Activated CD4-positive, alpha-beta T cell treated with anti-CD3 and anti-CD28 coated beads, Interleukin-2, amount 10 ng/mL, durations not matched to agents 7 days and 5 days (primary cell): ENCODE measurements around the gene GID8. TPM values are rescaled to one million over a fixed set of nuclear protein-coding genes. Genes with fewer than 3 reads are reported as not detected.

Experiments
- CTCF ChIA-PET: fragments of 350-600 bp; sonication (Branson Sonifier 250); formaldehyde crosslinking; loops from one replicate; lab custom pipeline; 2021; ENCODE audit warnings: antibody characterized with exemption; lab: Charles Lee
- POLR2A ChIA-PET: fragments of 350-600 bp; sonication (Branson Sonifier 250); formaldehyde crosslinking; loops from one replicate; lab custom pipeline; 2021; ENCODE audit warnings: antibody characterized with exemption; lab: Charles Lee
- DNase-seq: peaks from one replicate; pipeline ENCODE4 v3.0.0-alpha.2; 2020
- H3K27ac Mint-ChIP-seq: one replicate; pipeline ENCODE4 v1.8.0; 2021; ENCODE audit warnings: mild to moderate bottlenecking, moderate library complexity, mixed read lengths
- H3K27me3 Mint-ChIP-seq: one replicate; pipeline ENCODE4 v1.8.0; 2021; ENCODE audit warnings: mixed read lengths
- H3K36me3 Mint-ChIP-seq: one replicate; pipeline ENCODE4 v1.8.0; 2021; ENCODE audit warnings: low read depth, mixed read lengths
- H3K4me1 Mint-ChIP-seq: one replicate; pipeline ENCODE4 v1.8.0; 2021; ENCODE audit warnings: mixed read lengths
- H3K4me3 Mint-ChIP-seq: one replicate; pipeline ENCODE4 v1.8.0; 2021; ENCODE audit warnings: mild to moderate bottlenecking, moderate library complexity, mixed read lengths
- H3K9me3 Mint-ChIP-seq: one replicate; pipeline ENCODE4 v1.8.0; 2021; ENCODE audit warnings: mixed read lengths
- total RNA-seq, 2 experiments: library from RNA; stranded (reverse); gene quantifications; one replicate each; pipeline ENCODE4 v1.2.3, GENCODE V29; 2021

The GID8 gene
- total RNA-seq, 2 experiments from 2014 or later = 32.5 to 35.1 TPM

DNA sequence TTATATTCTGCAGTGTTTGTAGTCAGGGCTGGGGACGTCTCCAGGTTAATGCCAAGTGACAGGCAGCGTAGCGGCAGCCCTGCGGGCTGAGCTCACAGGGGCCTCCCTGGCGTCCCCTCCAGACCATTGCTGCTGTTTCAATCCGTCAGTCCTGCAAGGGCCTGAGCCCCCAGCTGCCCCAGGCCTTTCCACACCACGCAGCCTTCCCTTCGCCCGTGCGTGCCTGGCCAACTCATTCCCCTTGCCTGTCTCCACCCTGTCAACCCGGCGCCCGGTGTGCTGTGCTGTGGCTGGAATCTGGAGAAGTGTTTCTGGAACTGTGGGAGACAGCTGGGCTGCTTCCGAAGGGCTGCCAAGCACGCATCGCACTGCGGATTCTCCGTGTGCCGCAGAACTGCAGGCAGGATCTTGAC lies 56.9 kb downstream of the GID8 start:
- peaks cover 9% of the 10 kb centered on the region for H3K4me1 Mint-ChIP-seq
- H3K4me3 Mint-ChIP-seq = no peak overlapping the region
- ChIA-PET POLR2A (no interaction called here), CTCF (interaction anchor here (1.9 kb wide), 1 partner anchor 23 kb away, joined by 7 read pairs; no protein-coding TSS in a partner anchor)
- H3K27ac Mint-ChIP-seq = no peak overlapping the region
- H3K27me3 Mint-ChIP-seq = peaks cover 18% of the 10 kb centered on the region
- DNase-seq = no peak
- no peaks in the 10 kb centered on the region for H3K36me3 Mint-ChIP-seq
- no peaks in the 10 kb centered on the region for H3K9me3 Mint-ChIP-seq

DNA sequence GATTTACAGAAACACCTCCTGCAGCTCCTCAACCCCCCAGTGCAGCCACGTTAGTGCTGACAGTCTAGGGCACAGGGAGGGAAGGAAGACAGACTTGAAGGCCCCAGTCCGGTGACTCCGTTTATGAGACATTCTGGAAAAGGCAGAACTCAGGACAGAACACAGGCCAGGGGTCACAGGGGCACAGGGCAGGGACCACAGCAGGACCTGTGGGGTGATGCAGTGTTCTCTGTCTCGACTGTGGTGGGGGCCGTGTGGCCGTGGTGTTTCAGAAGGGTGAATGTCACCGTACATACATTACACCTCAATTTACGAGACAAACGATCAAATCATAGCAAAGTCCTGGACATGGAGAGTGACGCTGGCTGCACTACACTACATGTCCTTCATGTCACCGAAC lies 57.5 kb downstream of the GID8 start:
- CTCF ChIA-PET = interaction anchor here (1.9 kb wide), 1 partner anchor 23 kb away, joined by 7 read pairs; no protein-coding TSS in a partner anchor
- Mint-ChIP-seq H3K27me3 (peaks cover 23% of the 10 kb centered on the region), H3K4me1 (peaks cover 9% of the 10 kb centered on the region), H3K4me3 (no peak overlapping the region), H3K9me3 (no peaks in the 10 kb centered on the region), H3K36me3 (no peaks in the 10 kb centered on the region), H3K27ac (no peak overlapping the region)
- POLR2A ChIA-PET = no interaction called here
- DNase-seq = no peak

DNA sequence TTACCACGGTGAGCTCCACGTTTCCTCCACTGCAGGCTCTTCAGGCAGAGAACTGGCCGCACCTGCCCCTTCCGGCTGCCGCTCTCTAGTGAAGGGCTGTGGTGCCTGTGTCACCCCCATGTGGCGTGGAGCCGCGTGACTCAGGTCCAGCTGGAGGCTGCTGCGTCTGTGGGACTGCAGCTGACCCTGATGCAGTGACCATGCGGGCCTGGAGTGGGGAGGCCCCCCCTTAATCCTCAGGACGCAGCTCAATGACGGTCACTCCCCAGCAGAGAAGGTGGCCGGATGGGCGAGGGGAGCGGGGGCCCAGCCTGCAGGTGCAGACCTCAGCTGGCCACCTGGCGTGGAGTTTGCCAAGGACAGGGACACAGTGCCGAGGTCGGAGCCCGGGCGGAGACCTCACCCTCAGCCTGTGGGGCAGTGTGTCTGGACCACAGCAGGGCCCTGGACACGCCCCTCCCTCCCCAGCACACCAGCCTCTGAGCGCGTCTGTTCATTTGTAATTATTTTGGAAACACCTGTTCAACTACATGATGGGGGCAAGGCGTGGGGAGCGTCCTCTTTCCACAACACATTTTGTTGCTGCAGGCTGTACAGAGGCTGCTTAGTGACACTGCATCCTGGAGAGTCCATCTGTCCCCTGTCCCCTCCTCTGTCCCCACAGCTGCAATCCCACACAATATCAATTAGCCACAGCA lies 58.1 kb downstream of the GID8 start:
- ChIA-PET POLR2A (no interaction called here), CTCF (interaction anchor here (0.8 kb wide), 1 partner anchor 57 kb away, joined by 3 read pairs; no protein-coding TSS in a partner anchor)
- Mint-ChIP-seq H3K4me3 (no peak overlapping the region), H3K27ac (no peak overlapping the region), H3K27me3 (peaks cover 28% of the 10 kb centered on the region), H3K36me3 (no peaks in the 10 kb centered on the region), H3K9me3 (no peaks in the 10 kb centered on the region), H3K4me1 (peaks cover 9% of the 10 kb centered on the region)
- DNase-seq = no peak

DNA sequence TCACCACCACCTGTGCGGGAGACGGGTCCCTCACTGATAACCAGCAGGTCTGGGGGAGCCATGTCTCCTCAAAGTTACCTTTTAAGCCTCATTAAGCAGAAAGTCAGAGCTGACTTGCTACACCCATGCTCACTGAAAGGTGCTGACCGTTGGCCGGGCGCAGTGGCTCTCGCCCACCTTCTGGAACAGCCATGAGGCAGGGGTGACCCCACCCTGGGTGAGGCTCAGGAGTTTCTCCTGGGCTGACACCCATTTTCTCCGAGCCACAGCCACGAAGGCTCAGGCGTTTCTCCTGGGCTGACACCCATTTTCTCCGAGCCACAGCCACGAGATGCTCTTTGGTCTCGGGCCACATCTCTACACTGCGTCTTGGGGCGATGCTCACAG lies 58.6 kb downstream of the GID8 start:
- H3K27ac Mint-ChIP-seq = no peak overlapping the region
- H3K4me3 Mint-ChIP-seq = no peak overlapping the region
- H3K36me3 Mint-ChIP-seq = no peaks in the 10 kb centered on the region
- peaks cover 9% of the 10 kb centered on the region for H3K4me1 Mint-ChIP-seq
- H3K9me3 Mint-ChIP-seq = no peaks in the 10 kb centered on the region
- DNase-seq = no peak
- peaks cover 32% of the 10 kb centered on the region for H3K27me3 Mint-ChIP-seq
- POLR2A ChIA-PET = no interaction called here
- CTCF ChIA-PET = interaction anchor here (0.8 kb wide), 1 partner anchor 58 kb away, joined by 3 read pairs; no protein-coding TSS in a partner anchor

DNA sequence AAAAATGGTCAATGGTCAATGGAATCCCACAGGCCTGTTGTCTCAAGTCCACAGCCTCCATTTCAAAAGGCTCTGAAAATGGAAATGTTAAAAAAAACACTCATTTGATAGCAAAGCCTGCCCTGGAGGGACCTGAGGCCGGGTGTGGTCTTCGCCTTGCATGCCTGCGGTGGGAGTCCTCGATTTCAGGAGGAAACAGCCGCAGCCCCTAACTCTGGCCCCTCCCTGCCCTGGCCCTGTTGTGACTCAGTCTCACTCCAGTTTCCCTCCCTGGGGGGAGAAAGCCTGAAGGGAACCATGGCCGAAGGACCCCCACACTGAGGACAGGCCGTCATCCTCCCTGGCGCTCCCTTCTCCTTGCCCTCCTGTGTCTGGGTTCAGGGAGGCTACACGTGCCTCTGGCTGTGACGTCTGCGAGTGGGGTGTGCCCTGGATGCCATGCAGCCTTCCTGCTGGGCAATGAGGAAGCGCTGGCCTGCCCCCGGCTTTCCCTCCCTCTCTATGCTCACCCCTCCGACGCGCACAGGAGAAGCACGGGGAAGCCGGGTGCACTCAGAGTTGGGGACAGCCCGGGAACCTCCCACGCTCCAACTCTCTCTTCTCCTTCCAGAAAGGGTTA lies 59.6 kb downstream of the GID8 start:
- CTCF ChIA-PET = no interaction called here
- POLR2A ChIA-PET = no interaction called here
- H3K27me3 Mint-ChIP-seq = peaks cover 35% of the 10 kb centered on the region
- H3K4me3 Mint-ChIP-seq = no peak overlapping the region
- no peaks in the 10 kb centered on the region for H3K36me3 Mint-ChIP-seq
- H3K27ac Mint-ChIP-seq = no peak overlapping the region
- H3K4me1 Mint-ChIP-seq = peaks cover 9% of the 10 kb centered on the region
- H3K9me3 Mint-ChIP-seq = no peaks in the 10 kb centered on the region
- no peak for DNase-seq

Other genes starting within 250 kb of the GID8 start
- 1 to 10 TPM in 1 of 2 experiments, under 1 TPM in 1; 0.94 to 1.5 TPM for gene NTSR1, start 229.3 kb upstream of the GID8 start, total RNA-seq
- gene MRGBP, start 141.7 kb upstream of the GID8 start, total RNA-seq = 10 to 100 TPM; 14.4 to 14.5 TPM
- 10 to 100 TPM; 82.4 to 84.9 TPM for gene OGFR, start 133.3 kb upstream of the GID8 start, total RNA-seq
- not detected for gene COL9A3, start 121.1 kb upstream of the GID8 start, total RNA-seq
- 1 to 10 TPM; 7.9 to 8.4 TPM for gene TCFL5, start 76.3 kb upstream of the GID8 start, total RNA-seq
- 10 to 100 TPM; 78.3 to 79.4 TPM for gene DIDO1, start 11.6 kb upstream of the GID8 start, total RNA-seq
- 10 to 100 TPM; 11.6 to 12.6 TPM for gene SLC17A9, start 14.6 kb downstream of the GID8 start, total RNA-seq
- not detected for gene BHLHE23, start 68.8 kb downstream of the GID8 start, total RNA-seq